HepG2 (cell line): ENCODE data around the gene SOBP. TPM values are rescaled to one million over a fixed set of nuclear protein-coding genes. Genes with fewer than 3 reads are reported as not detected.

Experiments used
- ATAC-seq: fragments of 200-7000 bp; cut with Tn5 transposase; 3 replicates; pipeline ENCODE4 v1.9.1; 2020; ENCODE audit warnings: mild to moderate bottlenecking, moderate library complexity
- BruUV-seq: library from RNA; stranded (reverse); fragments of 400-500 nt; replicated peaks from 2 replicates; lab custom pipeline; 2021; lab: Mats Ljungman, UMichigan
- CTCF ChIA-PET: fragments of 300-600 bp; formaldehyde crosslinking; extraction: SDS; loops from one replicate; lab custom pipeline; 2021; ENCODE audit warnings: low total read pairs, inconsistent platforms, low intra/inter-chr PET ratio; lab: Yijun Ruan, JAX
- POLR2A ChIA-PET: fragments of 350-600 bp; sonication (Branson Sonifier 250); formaldehyde crosslinking; loops from one replicate; lab custom pipeline; 2020; ENCODE audit warnings: antibody characterized with exemption, inconsistent platforms; lab: Yijun Ruan, JAX
- DNase-seq: peaks from one replicate; pipeline ENCODE4 v3.0.0-alpha.2; 2015; ENCODE audit warnings: low spot score
- FAIRE-seq: peaks from 3 replicates; lab custom pipeline; 2011; peaks lifted over from hg19 to GRCh38; lab: Jason Lieb, UNC
- H2AFZ ChIP-seq: one replicate; pipeline ENCODE4 v1.6.1; 2011; ENCODE audit warnings: low read length, inconsistent platforms
- H3K27ac ChIP-seq: fragments of 300-600 bp; 3 replicates; pipeline ENCODE4 v1.8.0; 2011; ENCODE audit warnings: mixed run types, mild to moderate bottlenecking, mixed read lengths, low read length, inconsistent platforms; ENCODE audit not compliant: insufficient read depth; ENCODE audit errors: extremely low read length
- H3K27me3 ChIP-seq, 2 experiments: fragments of 200-600 bp in 1 of 2; 2 replicates in 1 of 2; 3 replicates in 1 of 2; pipeline versions ENCODE4 v1.6.0 to v1.8.0; 2011; ENCODE audit warnings: low read length in 2 of 2, mild to moderate bottlenecking in 2 of 2, moderate library complexity in 2 of 2, inconsistent platforms in 1 of 2; ENCODE audit not compliant: insufficient read depth in 2 of 2, control insufficient read depth in 1 of 2
- H3K36me3 ChIP-seq, 2 experiments: fragments of 200-600 bp in 1 of 2; replicated peaks in 1 of 2; 2 replicates in 1 of 2; 3 replicates in 1 of 2; pipeline versions ENCODE4 v1.5.1 to v1.8.0; 2011; ENCODE audit warnings: low read length in 2 of 2, inconsistent platforms in 1 of 2; ENCODE audit not compliant: insufficient read depth in 2 of 2, control insufficient read depth in 1 of 2
- H3K4me1 ChIP-seq: 2 replicates; pipeline ENCODE4 v1.5.1; 2012; ENCODE audit warnings: low read length, inconsistent platforms; ENCODE audit not compliant: insufficient read depth
- H3K4me2 ChIP-seq: 2 replicates; pipeline ENCODE4 v1.6.0; 2011; ENCODE audit warnings: low read depth, low read length, inconsistent platforms
- H3K4me3 ChIP-seq, 3 experiments: fragments of 200-600 bp in 1 of 3; sonication (generic), shearing (Covaris generic) in 1 of 3; replicated peaks in 1 of 3; 2 replicates each; pipeline ENCODE4 v1.5.1; 2011 to 2016; ENCODE audit warnings: low read length in 3 of 3, inconsistent platforms in 2 of 3, low read depth in 2 of 3, mild to moderate bottlenecking in 2 of 3, control low read depth in 1 of 3, mixed read lengths in 1 of 3; ENCODE audit not compliant: insufficient read depth in 1 of 3
- H3K79me2 ChIP-seq: one replicate; pipeline ENCODE4 v1.6.1; 2011; ENCODE audit warnings: low read length, inconsistent platforms; ENCODE audit not compliant: insufficient read depth
- H3K9ac ChIP-seq: 2 replicates; pipeline ENCODE4 v1.6.0; 2011; ENCODE audit warnings: mild to moderate bottlenecking, low read depth, low read length, inconsistent platforms; ENCODE audit not compliant: insufficient read depth
- H3K9me3 ChIP-seq: 2 replicates; pipeline ENCODE4 v1.5.1; 2012; ENCODE audit warnings: mild to moderate bottlenecking, low read length
- H4K20me1 ChIP-seq: 2 replicates; pipeline ENCODE4 v1.6.0; 2011; ENCODE audit warnings: inconsistent platforms, mild to moderate bottlenecking, low read length, moderate library complexity; ENCODE audit not compliant: insufficient read depth
- ARID5B ChIP-seq: IDR thresholded peaks from 2 replicates; pipeline ENCODE4 v1.4.0; 2020; ENCODE audit warnings: mild to moderate bottlenecking, missing genetic modification reagents
- CENPT ChIP-seq: sonication (generic); formaldehyde crosslinking; IDR thresholded peaks from 2 replicates; pipeline ENCODE4 v1.8.0; 2022; ENCODE audit warnings: low read depth, mild to moderate bottlenecking, moderate library complexity, missing genetic modification reagents
- JARID2 ChIP-seq: sonication (generic); formaldehyde crosslinking; IDR thresholded peaks from 2 replicates; pipeline ENCODE4 v1.8.1; 2023; ENCODE audit warnings: missing genetic modification reagents, inconsistent platforms; ENCODE audit not compliant: insufficient replicate concordance
- STAT6 ChIP-seq: sonication (generic); formaldehyde crosslinking; IDR thresholded peaks from 2 replicates; pipeline ENCODE4 v1.4.0; 2020; ENCODE audit warnings: missing genetic modification reagents, mild to moderate bottlenecking, borderline replicate concordance
- U2AF2 ChIP-seq: fragments of 200-400 bp; formaldehyde crosslinking; IDR thresholded peaks from 2 replicates; pipeline ENCODE4 v1.6.1; 2017; ENCODE audit warnings: low read depth, mild to moderate bottlenecking, low read length
- ZFYVE20 ChIP-seq: sonication (generic); formaldehyde crosslinking; IDR thresholded peaks from 2 replicates; pipeline ENCODE4 v1.8.0; 2023; ENCODE audit warnings: low read depth, mild to moderate bottlenecking, moderate library complexity, missing genetic modification reagents, borderline replicate concordance
- ZNF597 ChIP-seq: sonication (generic); formaldehyde crosslinking; IDR thresholded peaks from 2 replicates; pipeline ENCODE4 v1.5.0; 2020; ENCODE audit warnings: missing genetic modification reagents
- WGBS: methylation state at CpG from one replicate; pipeline ENCODE4 v1.1.6; 2017; ENCODE audit warnings: low lambda C conversion rate; 5-methylcytosine and 5-hydroxymethylcytosine counted together
- in situ Hi-C: cut with HindIII; loops from 2 replicates; pipeline ENCODE4 v1.10.0; 2017; ENCODE audit warnings: low pct_unique_long_range_greater_than_20kb; ENCODE audit not compliant: extremely low pct_ligation_motif_present
- intact Hi-C: fragments of 100-400 bp; cut with micrococcal nuclease; formaldehyde crosslinking; loops from one replicate; pipeline ENCODE4 v1.10.0; 2022; ENCODE audit not compliant: unreplicated experiment
- polyA plus RNA-seq, 8 experiments: library from polyadenylated mRNA; depleted of rRNA in 3 of 8; stranded (reverse) in 7 of 8; unstranded in 1 of 8; fragments of >200 nt; fragmentation: Illumina TruSeq in 4 of 8; extraction: Trizol in 4 of 8; gene quantifications; 2 replicates each; pipeline versions ENCODE4 v1.2.1 to v1.2.3, GENCODE V29; 2011 to 2016; ENCODE audit warnings: low read depth in 4 of 8, missing spikeins in 1 of 8, mixed read lengths in 1 of 8; ENCODE audit not compliant: insufficient read depth in 1 of 8
- total RNA-seq, 5 experiments: library from RNA; depleted of rRNA; stranded (reverse); fragments of >200 nt; fragmentation: Illumina TruSeq; extraction: Trizol; gene quantifications; 2 replicates each; pipeline ENCODE4 v1.2.3, GENCODE V29; 2016; ENCODE audit warnings: low read depth in 1 of 5
- TF ChIP-seq, protein P1 (sequence below): conservative IDR thresholded peaks from 2 replicates; pipeline ENCODE4 v1.6.1; 2018; ENCODE audit warnings: missing genetic modification reagents

SOBP gene
- total and polyA plus RNA-seq, 2 of the 13 experiments (the other 11 are each of a cell fraction or from before 2014, with no cell fraction given): 1.5 to 6.9 TPM

DNA sequence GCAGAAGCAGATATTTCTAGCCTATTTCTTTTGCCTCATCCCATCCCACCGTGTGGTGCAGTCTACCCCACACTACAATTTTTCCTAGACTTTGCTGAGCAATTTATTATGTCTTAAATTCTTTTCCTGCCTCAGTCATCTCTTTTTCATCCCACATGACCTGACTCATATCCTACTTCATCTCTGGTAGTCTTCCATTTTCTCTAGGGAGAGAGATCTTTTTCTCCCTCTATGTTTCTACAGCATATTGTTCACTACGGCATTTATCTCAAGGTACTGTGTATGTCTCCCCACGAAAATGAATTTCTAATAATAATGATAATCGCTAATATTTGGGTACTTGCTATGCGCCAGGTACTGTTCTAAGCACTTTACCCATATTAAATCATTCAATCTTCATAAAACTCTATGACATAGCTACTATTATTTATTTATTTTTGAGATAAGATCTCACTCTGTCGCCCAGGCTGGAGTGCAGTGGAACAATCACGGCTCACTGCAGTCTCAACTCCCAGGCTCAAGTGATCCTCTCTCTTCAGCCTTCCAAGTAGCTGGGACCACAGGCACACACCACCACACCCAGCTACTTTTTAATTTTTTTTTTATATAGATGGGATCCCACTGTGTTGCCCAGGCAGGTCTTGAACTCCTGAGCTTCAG lies 46.2 kb upstream of the SOBP start:
- no TSS peak for BruUV-seq
- Histone ChIP-seq H3K79me2 (peaks cover 10% of the 10 kb centered on the region), H3K9ac (no peak overlapping the region), H4K20me1 (no peaks in the 10 kb centered on the region), H3K4me1 (no peaks in the 10 kb centered on the region), H2AFZ (no peak overlapping the region), H3K9me3 (peaks cover 26% of the 10 kb centered on the region), H3K27me3 (no peaks in the 10 kb centered on the region), H3K27ac (no peak overlapping the region), H3K36me3 (no peaks in the 10 kb centered on the region; a peak in 1 of 5 replicates), H3K4me2 (no peak overlapping the region), H3K4me3 (no peak overlapping the region)
- ATAC-seq (no peak), DNase-seq (no peak), FAIRE-seq (no peak)
- WGBS: 96% methylated on average over 7 of the region's 7 CpGs
- in situ Hi-C loops (no loop called here), intact Hi-C loops (no loop called here)
- ChIA-PET POLR2A (no interaction called here), CTCF (no interaction called here)
- TF ChIP-seq ZNF597 (CRISPR knock-in tag) (no peak), STAT6 (no peak), U2AF2 (no peak)

DNA sequence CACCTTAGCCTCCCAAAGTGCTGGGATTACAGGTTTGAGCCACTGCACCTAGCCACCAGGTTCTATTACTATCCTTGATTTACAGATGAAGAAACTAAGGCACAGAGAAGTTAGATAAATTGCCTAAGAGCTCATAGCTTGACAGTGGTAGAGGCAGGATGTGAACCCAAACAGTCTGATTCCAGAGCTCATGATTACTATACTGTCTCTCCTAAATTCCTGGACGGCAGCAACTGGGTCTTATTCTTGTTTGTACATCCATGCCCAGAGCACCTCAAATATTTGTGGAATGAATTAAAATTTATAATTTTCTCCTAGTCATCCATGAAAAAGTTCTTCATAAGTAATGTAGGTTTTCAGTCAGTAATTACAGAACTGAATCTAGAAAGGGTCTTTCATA lies 45.6 kb upstream of the SOBP start:
- Histone ChIP-seq H4K20me1 (no peaks in the 10 kb centered on the region), H3K79me2 (peaks cover 10% of the 10 kb centered on the region), H3K36me3 (no peaks in the 10 kb centered on the region; a peak in 1 of 5 replicates), H3K9ac (no peak overlapping the region), H3K4me1 (no peaks in the 10 kb centered on the region), H3K27ac (no peak overlapping the region), H3K4me2 (no peak overlapping the region), H3K27me3 (no peaks in the 10 kb centered on the region), H3K9me3 (peaks cover 29% of the 10 kb centered on the region), H2AFZ (no peak overlapping the region), H3K4me3 (no peak overlapping the region)
- WGBS: 96% methylated on average over 1 of the region's 1 CpG
- CTCF ChIA-PET: no interaction called here
- DNase-seq (no peak), FAIRE-seq (no peak), ATAC-seq (no peak)
- in situ Hi-C loops: no loop called here
- POLR2A ChIA-PET: no interaction called here
- BruUV-seq: no TSS peak
- intact Hi-C loops: no loop called here
- TF ChIP-seq, protein P1, sequence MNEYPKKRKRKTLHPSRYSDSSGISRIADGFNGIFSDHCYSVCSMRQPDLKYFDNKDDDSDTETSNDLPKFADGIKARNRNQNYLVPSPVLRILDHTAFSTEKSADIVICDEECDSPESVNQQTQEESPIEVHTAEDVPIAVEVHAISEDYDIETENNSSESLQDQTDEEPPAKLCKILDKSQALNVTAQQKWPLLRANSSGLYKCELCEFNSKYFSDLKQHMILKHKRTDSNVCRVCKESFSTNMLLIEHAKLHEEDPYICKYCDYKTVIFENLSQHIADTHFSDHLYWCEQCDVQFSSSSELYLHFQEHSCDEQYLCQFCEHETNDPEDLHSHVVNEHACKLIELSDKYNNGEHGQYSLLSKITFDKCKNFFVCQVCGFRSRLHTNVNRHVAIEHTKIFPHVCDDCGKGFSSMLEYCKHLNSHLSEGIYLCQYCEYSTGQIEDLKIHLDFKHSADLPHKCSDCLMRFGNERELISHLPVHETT (CRISPR knock-in tag): no peak
- TF ChIP-seq ARID5B (CRISPR knock-in tag) (no peak), CENPT (no peak), JARID2 (CRISPR knock-in tag) (no peak), ZFYVE20 (no peak)
